Upper lobe of right lung (tissue), 1 donor: ENCODE data around the gene CCDC191. TPM values are rescaled to one million over a fixed set of nuclear protein-coding genes. Genes with fewer than 3 reads are reported as not detected.

Experiments
- ATAC-seq: fragments of 200-7000 bp; cut with Tn5 transposase; one replicate; pipeline ENCODE4 v1.9.1; 2020; ENCODE audit warnings: mild to moderate bottlenecking, moderate library complexity
- DNase-seq: peaks from one replicate; pipeline ENCODE4 v3.0.0-alpha.2; 2020
- H3K27ac ChIP-seq: fragments of 200-600 bp; one replicate; pipeline ENCODE4 v1.8.0; 2022
- H3K27me3 ChIP-seq: fragments of 200-600 bp; one replicate; pipeline ENCODE4 v1.8.0; 2022; ENCODE audit warnings: mild to moderate bottlenecking
- H3K36me3 ChIP-seq: fragments of 200-600 bp; one replicate; pipeline ENCODE4 v1.8.0; 2022
- H3K4me1 ChIP-seq: fragments of 200-600 bp; one replicate; pipeline ENCODE4 v1.8.0; 2022
- H3K4me3 ChIP-seq: fragments of 200-600 bp; one replicate; pipeline ENCODE4 v1.8.0; 2022; ENCODE audit warnings: mild to moderate bottlenecking
- H3K9me3 ChIP-seq: fragments of 200-600 bp; one replicate; pipeline ENCODE4 v1.8.0; 2022
- intact Hi-C: fragments of 100-400 bp; cut with DNase I; formaldehyde crosslinking; loops from one replicate; pipeline ENCODE4 v1.11.0; 2022
- total RNA-seq: library from RNA; stranded (reverse); fragmentation: NEBNext Ultra II Directional; extraction: Animal tissue kit (Norgen Biotek cat#: 25700); gene quantifications from one replicate; pipeline ENCODE4 v1.2.1, GENCODE V29; 2021
- TF ChIP-seq, protein P1 (sequence below): fragments of 200-600 bp; IDR thresholded peaks from one replicate; pipeline ENCODE4 v1.8.0; 2022; ENCODE audit warnings: antibody characterized with exemption
- donor health status: DM: no; HTN: yes; CAD: no; lungs with severe emphysema.

Gene CCDC191
- total RNA-seq, 1 donor from 2014 or later, result 4.1 TPM

DNA sequence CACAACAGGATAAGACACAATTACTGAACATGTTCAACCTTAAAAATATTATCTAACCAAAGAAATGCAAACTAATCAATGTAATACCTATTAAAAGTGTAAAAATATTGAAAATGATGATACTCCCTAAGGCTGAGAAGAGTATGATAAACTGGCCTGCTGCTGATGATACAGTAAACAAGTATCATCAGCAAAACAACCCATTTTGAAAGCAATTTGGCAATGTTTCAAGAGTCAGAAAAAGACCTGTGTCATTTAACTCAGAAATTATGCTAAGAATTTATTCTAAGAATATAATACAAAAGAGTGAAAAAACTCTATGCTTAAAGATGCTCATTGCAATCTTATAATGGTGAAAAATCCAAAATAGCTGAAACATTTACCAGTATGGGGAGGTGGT, 22.1 kb downstream of the CCDC191 start:
- H3K36me3 ChIP-seq, result peaks cover 7% of the 10 kb centered on the region
- H3K4me1 ChIP-seq, result no peaks in the 10 kb centered on the region
- H3K27ac ChIP-seq, result no peak overlapping the region
- intact Hi-C loops, result no loop called here
- DNase-seq, result no peak
- no peak overlapping the region for H3K4me3 ChIP-seq
- TF ChIP-seq, protein P1, sequence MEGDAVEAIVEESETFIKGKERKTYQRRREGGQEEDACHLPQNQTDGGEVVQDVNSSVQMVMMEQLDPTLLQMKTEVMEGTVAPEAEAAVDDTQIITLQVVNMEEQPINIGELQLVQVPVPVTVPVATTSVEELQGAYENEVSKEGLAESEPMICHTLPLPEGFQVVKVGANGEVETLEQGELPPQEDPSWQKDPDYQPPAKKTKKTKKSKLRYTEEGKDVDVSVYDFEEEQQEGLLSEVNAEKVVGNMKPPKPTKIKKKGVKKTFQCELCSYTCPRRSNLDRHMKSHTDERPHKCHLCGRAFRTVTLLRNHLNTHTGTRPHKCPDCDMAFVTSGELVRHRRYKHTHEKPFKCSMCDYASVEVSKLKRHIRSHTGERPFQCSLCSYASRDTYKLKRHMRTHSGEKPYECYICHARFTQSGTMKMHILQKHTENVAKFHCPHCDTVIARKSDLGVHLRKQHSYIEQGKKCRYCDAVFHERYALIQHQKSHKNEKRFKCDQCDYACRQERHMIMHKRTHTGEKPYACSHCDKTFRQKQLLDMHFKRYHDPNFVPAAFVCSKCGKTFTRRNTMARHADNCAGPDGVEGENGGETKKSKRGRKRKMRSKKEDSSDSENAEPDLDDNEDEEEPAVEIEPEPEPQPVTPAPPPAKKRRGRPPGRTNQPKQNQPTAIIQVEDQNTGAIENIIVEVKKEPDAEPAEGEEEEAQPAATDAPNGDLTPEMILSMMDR, result no peak
- ATAC-seq, result no peak
- H3K27me3 ChIP-seq, result no peaks in the 10 kb centered on the region
- no peaks in the 10 kb centered on the region for H3K9me3 ChIP-seq

DNA sequence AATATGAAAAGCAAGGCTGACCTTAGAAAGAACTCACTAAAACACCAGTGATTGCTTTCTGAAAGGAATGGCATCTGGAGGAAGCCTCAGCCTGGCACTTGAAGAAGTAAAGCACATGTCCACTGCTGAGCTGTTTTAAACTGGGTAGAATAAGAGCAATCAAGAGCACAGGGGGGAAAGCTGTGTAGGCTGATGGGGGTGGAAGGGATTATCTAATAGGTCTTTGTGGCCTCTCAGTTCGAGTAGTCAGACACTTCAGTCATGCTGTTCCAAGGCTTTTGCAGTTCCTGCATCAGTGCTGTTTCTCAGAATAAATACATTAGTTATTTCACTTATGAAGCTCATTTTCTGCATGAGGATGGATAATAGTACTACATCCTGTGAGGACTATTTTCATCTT, 22.6 kb downstream of the CCDC191 start:
- TF ChIP-seq, protein P1, result no peak
- Histone ChIP-seq H3K9me3 (no peaks in the 10 kb centered on the region), H3K4me3 (no peak overlapping the region), H3K27me3 (no peaks in the 10 kb centered on the region), H3K4me1 (no peaks in the 10 kb centered on the region), H3K27ac (no peak overlapping the region), H3K36me3 (peaks cover 7% of the 10 kb centered on the region)
- intact Hi-C loops, result no loop called here
- no peak for ATAC-seq
- DNase-seq, result no peak

DNA sequence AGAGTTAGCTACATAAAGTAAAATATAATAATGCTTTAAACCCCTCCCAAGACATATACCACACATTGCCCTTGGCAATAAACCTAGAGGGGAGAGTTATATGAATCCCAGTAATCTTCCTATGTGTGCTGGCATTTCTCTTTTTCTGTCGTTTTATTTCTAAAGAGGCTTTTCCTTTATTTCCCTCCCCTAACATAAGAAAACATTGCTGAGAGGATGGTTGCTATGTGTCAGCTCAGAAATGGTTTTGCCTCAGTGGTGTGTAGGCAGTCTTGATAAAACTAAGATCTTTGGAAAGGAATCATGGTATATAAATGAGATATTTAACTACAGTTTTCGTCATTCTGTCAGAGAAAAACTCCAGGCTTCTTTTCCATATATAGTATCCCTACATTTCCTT, 30.0 kb downstream of the CCDC191 start:
- H3K4me1 ChIP-seq, result no peaks in the 10 kb centered on the region
- DNase-seq, result no peak
- intact Hi-C loops, result no loop called here
- no peak for ATAC-seq
- no peaks in the 10 kb centered on the region for H3K27me3 ChIP-seq
- TF ChIP-seq, protein P1, result no peak
- H3K36me3 ChIP-seq, result no peaks in the 10 kb centered on the region
- no peaks in the 10 kb centered on the region for H3K9me3 ChIP-seq
- H3K27ac ChIP-seq, result no peak overlapping the region
- H3K4me3 ChIP-seq, result no peak overlapping the region

DNA sequence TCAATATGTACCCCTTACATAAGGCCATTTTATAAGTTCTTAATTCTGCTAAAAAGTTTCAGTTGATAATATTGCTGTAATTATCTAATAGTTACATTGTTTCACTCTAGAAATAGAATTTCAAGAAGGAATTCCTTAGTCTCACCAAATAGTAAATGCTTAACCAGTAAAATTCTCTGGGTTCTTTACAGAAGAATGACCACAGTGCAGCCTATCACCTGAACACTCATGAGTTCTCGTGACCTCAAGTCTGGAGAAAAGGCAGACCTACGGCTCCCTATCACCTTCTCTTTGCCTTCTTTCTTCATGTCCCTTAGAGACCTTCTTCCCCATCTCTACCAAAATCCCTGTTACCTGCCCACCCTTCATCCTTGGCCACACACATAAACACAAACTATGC, 30.9 kb downstream of the CCDC191 start:
- no peaks in the 10 kb centered on the region for H3K4me1 ChIP-seq
- ATAC-seq (no peak), DNase-seq (no peak)
- H3K9me3 ChIP-seq, result no peaks in the 10 kb centered on the region
- intact Hi-C loops, result no loop called here
- no peaks in the 10 kb centered on the region for H3K27me3 ChIP-seq
- no peaks in the 10 kb centered on the region for H3K36me3 ChIP-seq
- TF ChIP-seq, protein P1, result no peak
- H3K4me3 ChIP-seq, result no peak overlapping the region
- no peak overlapping the region for H3K27ac ChIP-seq

DNA sequence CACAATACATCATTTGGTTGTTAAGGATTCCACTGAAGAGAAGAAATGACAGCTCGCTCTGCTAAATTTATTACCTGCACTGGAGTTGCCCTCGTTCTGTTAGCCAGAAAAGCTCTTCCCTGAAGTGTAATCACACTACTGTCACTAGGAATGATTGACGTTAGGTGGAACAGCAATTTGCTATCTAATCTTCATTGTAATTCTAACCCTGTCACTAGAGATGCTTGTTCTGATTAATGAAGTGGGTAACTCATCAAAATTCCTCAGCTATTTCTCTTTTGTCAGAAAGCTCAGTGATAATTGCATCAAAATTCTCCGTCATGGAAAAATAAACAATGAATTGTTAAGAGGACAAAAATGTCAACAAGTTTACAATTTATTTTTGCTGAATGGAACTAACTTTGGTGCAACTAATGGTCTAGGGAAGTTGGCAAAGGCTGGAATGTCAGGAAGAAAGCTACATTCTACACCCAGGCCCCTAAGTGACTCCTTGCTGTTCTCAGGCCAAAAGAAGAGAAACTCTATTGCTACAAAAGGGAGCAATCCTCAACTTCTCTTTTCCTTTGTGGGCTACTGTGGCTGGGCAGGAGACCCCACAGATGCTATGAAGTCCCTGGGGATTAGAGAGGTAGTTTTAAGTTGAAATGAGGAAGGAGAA, 34.1 kb downstream of the CCDC191 start:
- no peaks in the 10 kb centered on the region for H3K27me3 ChIP-seq
- no peak for DNase-seq

More for the DNA sequence above, 34.1 kb downstream of the CCDC191 start:
- TF ChIP-seq, protein P1, result no peak
- Histone ChIP-seq H3K4me3 (no peak overlapping the region), H3K4me1 (no peaks in the 10 kb centered on the region), H3K9me3 (no peaks in the 10 kb centered on the region), H3K36me3 (no peaks in the 10 kb centered on the region), H3K27ac (no peak overlapping the region)
- intact Hi-C loops, result no loop called here
- no peak for ATAC-seq
